GM18519 (cell line): ENCODE data around the gene FUT1.

Source experiments
- ATAC-seq: cut with Tn5 transposase; IDR thresholded peaks from one replicate; pipeline ENCODE4 v1.9.1; 2021; ENCODE audit warnings: mild to moderate bottlenecking, moderate library complexity; ENCODE audit not compliant: unreplicated experiment, low FRiP score

The FUT1 gene

GRCh38 chr19:48741129-48741999 is 11.1 kb downstream of the FUT1 start:
- no peak for ATAC-seq

GRCh38 chr19:48740164-48740972 is 12.1 kb downstream of the FUT1 start, which contains the start of gene RASIP1:
Gene RASIP1 (minus strand): TSS chr19:48740610. CDS start chr19:48740282, 328 bp downstream.
- no peak for ATAC-seq

GRCh38 chr19:48739404-48740163 is 12.9 kb downstream of the FUT1 start:
- peak; percentile 10 for ATAC-seq

GRCh38 chr19:48738557-48739403 is 13.7 kb downstream of the FUT1 start:
- peak; percentile 74 for ATAC-seq

GRCh38 chr19:48737360-48737998 is 15.0 kb downstream of the FUT1 start:
- no peak for ATAC-seq

GRCh38 chr19:48735031-48735615 is 17.3 kb downstream of the FUT1 start:
- no peak for ATAC-seq

- no peak for ATAC-seq
Measured at GRCh38 chr19:48734625-48735024, 17.8 kb downstream of the FUT1 start.

GRCh38 chr19:48731452-48731851 is 21.0 kb downstream of the FUT1 start:
- no peak for ATAC-seq

- ATAC-seq, result no peak
Measured at GRCh38 chr19:48728911-48729664, 23.4 kb downstream of the FUT1 start.

- no peak for ATAC-seq
Measured at GRCh38 chr19:48726556-48726955, 25.9 kb downstream of the FUT1 start.

- ATAC-seq, result no peak
Measured at GRCh38 chr19:48724796-48725753, 27.4 kb downstream of the FUT1 start.

GRCh38 chr19:48722196-48722708 is 30.2 kb downstream of the FUT1 start:
- ATAC-seq, result no peak

- peak; percentile 75 for ATAC-seq
Measured at GRCh38 chr19:48720613-48721296, 31.7 kb downstream of the FUT1 start.

- ATAC-seq, result no peak
Measured at GRCh38 chr19:48720251-48720612, 32.2 kb downstream of the FUT1 start.

GRCh38 chr19:48719263-48720171 is 32.9 kb downstream of the FUT1 start, which contains the start of gene MAMSTR:
Gene MAMSTR (minus strand): TSS chr19:48719725. CDS start chr19:48719031, 694 bp downstream.
- no peak for ATAC-seq
